ENCODE results near the gene CGNL1.

The CGNL1 gene

DNA sequence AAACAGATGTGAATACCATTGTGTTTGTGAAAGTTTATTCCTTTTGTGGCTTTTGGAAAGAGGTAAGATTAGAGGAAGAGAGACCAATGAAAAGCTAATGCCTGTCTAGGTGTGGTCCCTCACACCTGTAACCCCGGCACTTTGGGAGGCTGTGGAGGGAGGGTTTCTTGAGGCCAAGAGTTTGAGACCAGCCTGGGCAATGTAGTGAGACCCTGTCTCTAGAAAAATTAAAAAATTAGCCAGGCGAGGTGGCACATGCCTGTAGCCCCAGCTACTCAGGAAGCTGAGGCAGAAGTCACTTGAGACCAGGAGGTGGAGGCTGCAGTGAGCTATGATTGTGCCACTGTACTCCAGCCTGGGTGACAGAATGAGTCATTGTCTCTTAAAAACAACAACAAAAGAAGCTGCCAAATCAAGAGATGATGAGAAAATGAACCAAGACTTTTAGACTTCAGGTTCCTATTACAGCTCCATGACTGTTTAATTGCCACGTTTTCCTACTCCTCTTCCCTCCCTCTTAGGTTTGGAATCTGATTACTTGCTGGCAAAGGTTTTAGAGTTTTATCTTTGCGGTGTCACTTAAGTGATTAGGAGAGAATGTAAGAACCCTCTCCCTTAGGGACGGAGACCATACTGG, 68.7 kb downstream of the CGNL1 start (continued):
- TF ChIP-seq, protein P1, sequence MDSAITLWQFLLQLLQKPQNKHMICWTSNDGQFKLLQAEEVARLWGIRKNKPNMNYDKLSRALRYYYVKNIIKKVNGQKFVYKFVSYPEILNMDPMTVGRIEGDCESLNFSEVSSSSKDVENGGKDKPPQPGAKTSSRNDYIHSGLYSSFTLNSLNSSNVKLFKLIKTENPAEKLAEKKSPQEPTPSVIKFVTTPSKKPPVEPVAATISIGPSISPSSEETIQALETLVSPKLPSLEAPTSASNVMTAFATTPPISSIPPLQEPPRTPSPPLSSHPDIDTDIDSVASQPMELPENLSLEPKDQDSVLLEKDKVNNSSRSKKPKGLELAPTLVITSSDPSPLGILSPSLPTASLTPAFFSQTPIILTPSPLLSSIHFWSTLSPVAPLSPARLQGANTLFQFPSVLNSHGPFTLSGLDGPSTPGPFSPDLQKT (IDR thresholded peaks at IDR 0.05; ENCODE audit: borderline replicate concordance, low read depth, low read length) = no peak
- no peak for TF ChIP-seq HOXD13 (CRISPR knock-in tag; IDR thresholded peaks at IDR 0.05; ENCODE audit: borderline replicate concordance)
- TF ChIP-seq, protein P2, sequence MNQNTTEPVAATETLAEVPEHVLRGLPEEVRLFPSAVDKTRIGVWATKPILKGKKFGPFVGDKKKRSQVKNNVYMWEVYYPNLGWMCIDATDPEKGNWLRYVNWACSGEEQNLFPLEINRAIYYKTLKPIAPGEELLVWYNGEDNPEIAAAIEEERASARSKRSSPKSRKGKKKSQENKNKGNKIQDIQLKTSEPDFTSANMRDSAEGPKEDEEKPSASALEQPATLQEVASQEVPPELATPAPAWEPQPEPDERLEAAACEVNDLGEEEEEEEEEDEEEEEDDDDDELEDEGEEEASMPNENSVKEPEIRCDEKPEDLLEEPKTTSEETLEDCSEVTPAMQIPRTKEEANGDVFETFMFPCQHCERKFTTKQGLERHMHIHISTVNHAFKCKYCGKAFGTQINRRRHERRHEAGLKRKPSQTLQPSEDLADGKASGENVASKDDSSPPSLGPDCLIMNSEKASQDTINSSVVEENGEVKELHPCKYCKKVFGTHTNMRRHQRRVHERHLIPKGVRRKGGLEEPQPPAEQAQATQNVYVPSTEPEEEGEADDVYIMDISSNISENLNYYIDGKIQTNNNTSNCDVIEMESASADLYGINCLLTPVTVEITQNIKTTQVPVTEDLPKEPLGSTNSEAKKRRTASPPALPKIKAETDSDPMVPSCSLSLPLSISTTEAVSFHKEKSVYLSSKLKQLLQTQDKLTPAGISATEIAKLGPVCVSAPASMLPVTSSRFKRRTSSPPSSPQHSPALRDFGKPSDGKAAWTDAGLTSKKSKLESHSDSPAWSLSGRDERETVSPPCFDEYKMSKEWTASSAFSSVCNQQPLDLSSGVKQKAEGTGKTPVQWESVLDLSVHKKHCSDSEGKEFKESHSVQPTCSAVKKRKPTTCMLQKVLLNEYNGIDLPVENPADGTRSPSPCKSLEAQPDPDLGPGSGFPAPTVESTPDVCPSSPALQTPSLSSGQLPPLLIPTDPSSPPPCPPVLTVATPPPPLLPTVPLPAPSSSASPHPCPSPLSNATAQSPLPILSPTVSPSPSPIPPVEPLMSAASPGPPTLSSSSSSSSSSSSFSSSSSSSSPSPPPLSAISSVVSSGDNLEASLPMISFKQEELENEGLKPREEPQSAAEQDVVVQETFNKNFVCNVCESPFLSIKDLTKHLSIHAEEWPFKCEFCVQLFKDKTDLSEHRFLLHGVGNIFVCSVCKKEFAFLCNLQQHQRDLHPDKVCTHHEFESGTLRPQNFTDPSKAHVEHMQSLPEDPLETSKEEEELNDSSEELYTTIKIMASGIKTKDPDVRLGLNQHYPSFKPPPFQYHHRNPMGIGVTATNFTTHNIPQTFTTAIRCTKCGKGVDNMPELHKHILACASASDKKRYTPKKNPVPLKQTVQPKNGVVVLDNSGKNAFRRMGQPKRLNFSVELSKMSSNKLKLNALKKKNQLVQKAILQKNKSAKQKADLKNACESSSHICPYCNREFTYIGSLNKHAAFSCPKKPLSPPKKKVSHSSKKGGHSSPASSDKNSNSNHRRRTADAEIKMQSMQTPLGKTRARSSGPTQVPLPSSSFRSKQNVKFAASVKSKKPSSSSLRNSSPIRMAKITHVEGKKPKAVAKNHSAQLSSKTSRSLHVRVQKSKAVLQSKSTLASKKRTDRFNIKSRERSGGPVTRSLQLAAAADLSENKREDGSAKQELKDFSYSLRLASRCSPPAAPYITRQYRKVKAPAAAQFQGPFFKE (tag by site-specific recombination; IDR thresholded peaks at IDR 0.05; ENCODE audit: borderline replicate concordance) = no peak
- TF ChIP-seq ZNF23 (tag by site-specific recombination; IDR thresholded peaks at IDR 0.05; ENCODE audit: borderline replicate concordance) = no peak
- TF ChIP-seq ZNF510 (tag by site-specific recombination; IDR thresholded peaks at IDR 0.05; ENCODE audit: insufficient replicate concordance) = no peak
- TF ChIP-seq, protein P3, sequence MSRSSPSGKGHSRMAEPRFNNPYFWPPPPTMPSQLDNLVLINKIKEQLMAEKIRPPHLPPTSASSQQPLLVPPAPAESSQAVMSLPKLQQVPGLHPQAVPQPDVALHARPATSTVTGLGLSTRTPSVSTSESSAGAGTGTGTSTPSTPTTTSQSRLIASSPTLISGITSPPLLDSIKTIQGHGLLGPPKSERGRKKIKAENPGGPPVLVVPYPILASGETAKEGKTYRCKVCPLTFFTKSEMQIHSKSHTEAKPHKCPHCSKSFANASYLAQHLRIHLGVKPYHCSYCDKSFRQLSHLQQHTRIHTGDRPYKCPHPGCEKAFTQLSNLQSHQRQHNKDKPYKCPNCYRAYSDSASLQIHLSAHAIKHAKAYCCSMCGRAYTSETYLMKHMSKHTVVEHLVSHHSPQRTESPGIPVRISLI (tag by site-specific recombination; IDR thresholded peaks at IDR 0.05) = no peak
- TF ChIP-seq, protein P4, sequence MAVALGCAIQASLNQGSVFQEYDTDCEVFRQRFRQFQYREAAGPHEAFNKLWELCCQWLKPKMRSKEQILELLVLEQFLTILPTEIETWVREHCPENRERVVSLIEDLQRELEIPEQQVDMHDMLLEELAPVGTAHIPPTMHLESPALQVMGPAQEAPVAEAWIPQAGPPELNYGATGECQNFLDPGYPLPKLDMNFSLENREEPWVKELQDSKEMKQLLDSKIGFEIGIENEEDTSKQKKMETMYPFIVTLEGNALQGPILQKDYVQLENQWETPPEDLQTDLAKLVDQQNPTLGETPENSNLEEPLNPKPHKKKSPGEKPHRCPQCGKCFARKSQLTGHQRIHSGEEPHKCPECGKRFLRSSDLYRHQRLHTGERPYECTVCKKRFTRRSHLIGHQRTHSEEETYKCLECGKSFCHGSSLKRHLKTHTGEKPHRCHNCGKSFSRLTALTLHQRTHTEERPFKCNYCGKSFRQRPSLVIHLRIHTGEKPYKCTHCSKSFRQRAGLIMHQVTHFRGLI (tag by site-specific recombination; IDR thresholded peaks at IDR 0.05) = no peak
- no peak for TF ChIP-seq ZNF654 (tag by site-specific recombination; IDR thresholded peaks at IDR 0.05; ENCODE audit: low read depth)
- TF ChIP-seq ZNF350 (tag by site-specific recombination; IDR thresholded peaks at IDR 0.05) = no peak
- TF ChIP-seq, protein P5, sequence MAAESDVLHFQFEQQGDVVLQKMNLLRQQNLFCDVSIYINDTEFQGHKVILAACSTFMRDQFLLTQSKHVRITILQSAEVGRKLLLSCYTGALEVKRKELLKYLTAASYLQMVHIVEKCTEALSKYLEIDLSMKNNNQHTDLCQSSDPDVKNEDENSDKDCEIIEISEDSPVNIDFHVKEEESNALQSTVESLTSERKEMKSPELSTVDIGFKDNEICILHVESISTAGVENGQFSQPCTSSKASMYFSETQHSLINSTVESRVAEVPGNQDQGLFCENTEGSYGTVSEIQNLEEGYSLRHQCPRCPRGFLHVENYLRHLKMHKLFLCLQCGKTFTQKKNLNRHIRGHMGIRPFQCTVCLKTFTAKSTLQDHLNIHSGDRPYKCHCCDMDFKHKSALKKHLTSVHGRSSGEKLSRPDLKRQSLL (tag by site-specific recombination; IDR thresholded peaks at IDR 0.05) = peak; percentile 47; the same call in 1 of the 2 replicates
- TF ChIP-seq, protein P6, sequence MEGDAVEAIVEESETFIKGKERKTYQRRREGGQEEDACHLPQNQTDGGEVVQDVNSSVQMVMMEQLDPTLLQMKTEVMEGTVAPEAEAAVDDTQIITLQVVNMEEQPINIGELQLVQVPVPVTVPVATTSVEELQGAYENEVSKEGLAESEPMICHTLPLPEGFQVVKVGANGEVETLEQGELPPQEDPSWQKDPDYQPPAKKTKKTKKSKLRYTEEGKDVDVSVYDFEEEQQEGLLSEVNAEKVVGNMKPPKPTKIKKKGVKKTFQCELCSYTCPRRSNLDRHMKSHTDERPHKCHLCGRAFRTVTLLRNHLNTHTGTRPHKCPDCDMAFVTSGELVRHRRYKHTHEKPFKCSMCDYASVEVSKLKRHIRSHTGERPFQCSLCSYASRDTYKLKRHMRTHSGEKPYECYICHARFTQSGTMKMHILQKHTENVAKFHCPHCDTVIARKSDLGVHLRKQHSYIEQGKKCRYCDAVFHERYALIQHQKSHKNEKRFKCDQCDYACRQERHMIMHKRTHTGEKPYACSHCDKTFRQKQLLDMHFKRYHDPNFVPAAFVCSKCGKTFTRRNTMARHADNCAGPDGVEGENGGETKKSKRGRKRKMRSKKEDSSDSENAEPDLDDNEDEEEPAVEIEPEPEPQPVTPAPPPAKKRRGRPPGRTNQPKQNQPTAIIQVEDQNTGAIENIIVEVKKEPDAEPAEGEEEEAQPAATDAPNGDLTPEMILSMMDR (tag by site-specific recombination; IDR thresholded peaks at IDR 0.05) = no peak
- TF ChIP-seq ZNF785 (tag by site-specific recombination; IDR thresholded peaks at IDR 0.05) = no peak
- TF ChIP-seq, protein P7, sequence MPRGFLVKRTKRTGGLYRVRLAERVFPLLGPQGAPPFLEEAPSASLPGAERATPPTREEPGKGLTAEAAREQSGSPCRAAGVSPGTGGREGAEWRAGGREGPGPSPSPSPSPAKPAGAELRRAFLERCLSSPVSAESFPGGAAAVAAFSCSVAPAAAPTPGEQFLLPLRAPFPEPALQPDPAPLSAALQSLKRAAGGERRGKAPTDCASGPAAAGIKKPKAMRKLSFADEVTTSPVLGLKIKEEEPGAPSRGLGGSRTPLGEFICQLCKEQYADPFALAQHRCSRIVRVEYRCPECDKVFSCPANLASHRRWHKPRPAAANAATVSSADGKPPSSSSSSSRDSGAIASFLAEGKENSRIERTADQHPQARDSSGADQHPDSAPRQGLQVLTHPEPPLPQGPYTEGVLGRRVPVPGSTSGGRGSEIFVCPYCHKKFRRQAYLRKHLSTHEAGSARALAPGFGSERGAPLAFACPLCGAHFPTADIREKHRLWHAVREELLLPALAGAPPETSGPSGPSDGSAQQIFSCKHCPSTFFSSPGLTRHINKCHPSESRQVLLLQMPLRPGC (tag by site-specific recombination; IDR thresholded peaks at IDR 0.05) = 0 out of 2 replicates have a peak, but pooled peaks have one; percentile 23
- TF ChIP-seq ZNF596 (tag by site-specific recombination; IDR thresholded peaks at IDR 0.05) = no peak
- TF ChIP-seq ZNF768 (tag by site-specific recombination; IDR thresholded peaks at IDR 0.05) = no peak
- TF ChIP-seq ZNF777 (tag by site-specific recombination; IDR thresholded peaks at IDR 0.05; ENCODE audit: borderline replicate concordance) = no peak
- no peak for TF ChIP-seq GLIS2 (tag by site-specific recombination; IDR thresholded peaks at IDR 0.05)
- peak; percentile 47; the same call in 1 of the 2 replicates for TF ChIP-seq ZNF561 (tag by site-specific recombination; IDR thresholded peaks at IDR 0.05; ENCODE audit: borderline replicate concordance)
- no peak for TF ChIP-seq ZNF138 (tag by site-specific recombination; IDR thresholded peaks at IDR 0.05; ENCODE audit: borderline replicate concordance)
- TF ChIP-seq MEIS1 (CRISPR knock-in tag; IDR thresholded peaks at IDR 0.05; ENCODE audit: borderline replicate concordance) = no peak
- no peak for TF ChIP-seq HOXC10 (CRISPR knock-in tag; IDR thresholded peaks at IDR 0.05)
- TF ChIP-seq ZNF624 (tag by site-specific recombination; IDR thresholded peaks at IDR 0.05) = no peak
- TF ChIP-seq ZBTB48 (tag by site-specific recombination; IDR thresholded peaks at IDR 0.05) = no peak
- TF ChIP-seq ZNF707 (tag by site-specific recombination; IDR thresholded peaks at IDR 0.05) = peak; percentile 43; the same call in 1 of the 2 replicates
